NCI-H2196 treated with DMSO at 0.1 percent for 48 hours (cell line): ENCODE data around the gene NKX6-2.
"Not testable (repeated sequence)": the region's sequence is repeated elsewhere in the genome, so short reads cannot be mapped to it uniquely, and the experiment has no call there.

ENCODE experiments used
- DNase-seq: peaks from one replicate; lab custom pipeline; 2025; ENCODE audit not compliant: unreplicated experiment; lab: John Stamatoyannopoulos, UW

The NKX6-2 gene

GRCh38 chr10:132799865-132800264, 13.9 kb upstream of the NKX6-2 start:
- no peak for DNase-seq

DNA sequence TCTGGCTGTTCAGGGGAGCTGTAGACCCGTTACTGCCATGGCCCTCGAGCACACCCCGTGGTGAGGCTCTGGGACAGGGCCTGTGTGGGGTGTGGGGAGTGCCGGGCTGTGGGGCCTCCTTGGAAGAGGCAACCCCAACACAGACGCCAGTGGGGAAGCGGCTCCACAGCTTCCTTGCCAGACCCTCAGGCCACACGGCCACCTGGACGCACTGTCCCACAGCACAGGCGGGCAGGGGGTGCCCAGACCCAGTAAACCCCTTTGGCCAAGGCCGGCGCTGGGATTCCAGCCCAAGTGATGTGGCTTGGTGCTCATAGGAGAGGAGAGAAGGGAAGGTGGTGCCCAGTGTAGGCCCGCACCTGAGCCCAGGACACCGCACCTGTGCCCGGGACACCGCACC, 12.9 kb upstream of the NKX6-2 start:
- DNase-seq, result no peak

- DNase-seq, result no peak
Measured at GRCh38 chr10:132798403-132798802, 12.5 kb upstream of the NKX6-2 start.

DNA sequence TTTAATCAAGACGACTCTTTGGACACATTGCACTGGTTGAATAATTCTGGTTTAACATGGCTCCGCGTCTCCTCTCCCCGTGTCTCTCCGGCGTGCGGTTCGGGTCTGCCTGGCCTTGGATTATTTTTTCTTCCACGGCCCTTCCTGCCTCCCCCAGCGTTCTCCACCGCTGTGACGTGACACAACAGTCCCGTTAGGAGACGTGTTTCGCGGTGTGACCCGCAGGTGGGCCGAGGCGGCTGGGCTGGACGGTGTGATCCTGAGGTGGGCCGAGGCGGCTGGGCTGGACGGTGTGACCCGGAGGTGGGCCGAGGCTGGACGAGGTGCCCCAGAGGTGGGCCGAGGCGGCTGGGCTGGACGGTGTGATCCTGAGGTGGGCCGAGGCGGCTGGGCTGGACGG, 12.0 kb upstream of the NKX6-2 start:
- DNase-seq, result not testable (repeated sequence)

GRCh38 chr10:132796846-132797245, 10.9 kb upstream of the NKX6-2 start:
- DNase-seq, result no peak

- no peak for DNase-seq
Measured at GRCh38 chr10:132793871-132794849, 8.2 kb upstream of the NKX6-2 start.

- DNase-seq, result no peak
Measured at GRCh38 chr10:132793213-132793612, 7.3 kb upstream of the NKX6-2 start.

- DNase-seq, result no peak
Measured at GRCh38 chr10:132792796-132793195, 6.8 kb upstream of the NKX6-2 start.

DNA sequence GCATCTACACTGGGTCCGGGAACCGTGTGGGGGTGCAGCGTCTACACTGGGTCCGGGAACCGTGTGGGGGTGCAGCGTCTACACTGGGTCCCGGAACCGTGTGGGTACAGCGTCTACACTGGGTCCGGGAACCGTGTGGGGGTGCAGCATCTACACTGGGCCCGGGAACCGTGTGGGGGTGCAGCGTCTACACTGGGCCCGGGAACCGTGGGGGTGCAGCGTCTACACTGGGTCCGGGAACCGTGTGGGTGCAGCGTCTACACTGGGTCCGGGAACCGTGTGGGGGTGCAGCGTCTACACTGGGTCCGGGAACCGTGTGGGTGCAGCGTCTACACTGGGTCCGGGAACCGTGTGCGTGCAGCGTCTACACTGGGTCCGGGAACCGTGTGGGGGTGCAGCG, 6.2 kb upstream of the NKX6-2 start:
- not testable (repeated sequence) for DNase-seq

DNA sequence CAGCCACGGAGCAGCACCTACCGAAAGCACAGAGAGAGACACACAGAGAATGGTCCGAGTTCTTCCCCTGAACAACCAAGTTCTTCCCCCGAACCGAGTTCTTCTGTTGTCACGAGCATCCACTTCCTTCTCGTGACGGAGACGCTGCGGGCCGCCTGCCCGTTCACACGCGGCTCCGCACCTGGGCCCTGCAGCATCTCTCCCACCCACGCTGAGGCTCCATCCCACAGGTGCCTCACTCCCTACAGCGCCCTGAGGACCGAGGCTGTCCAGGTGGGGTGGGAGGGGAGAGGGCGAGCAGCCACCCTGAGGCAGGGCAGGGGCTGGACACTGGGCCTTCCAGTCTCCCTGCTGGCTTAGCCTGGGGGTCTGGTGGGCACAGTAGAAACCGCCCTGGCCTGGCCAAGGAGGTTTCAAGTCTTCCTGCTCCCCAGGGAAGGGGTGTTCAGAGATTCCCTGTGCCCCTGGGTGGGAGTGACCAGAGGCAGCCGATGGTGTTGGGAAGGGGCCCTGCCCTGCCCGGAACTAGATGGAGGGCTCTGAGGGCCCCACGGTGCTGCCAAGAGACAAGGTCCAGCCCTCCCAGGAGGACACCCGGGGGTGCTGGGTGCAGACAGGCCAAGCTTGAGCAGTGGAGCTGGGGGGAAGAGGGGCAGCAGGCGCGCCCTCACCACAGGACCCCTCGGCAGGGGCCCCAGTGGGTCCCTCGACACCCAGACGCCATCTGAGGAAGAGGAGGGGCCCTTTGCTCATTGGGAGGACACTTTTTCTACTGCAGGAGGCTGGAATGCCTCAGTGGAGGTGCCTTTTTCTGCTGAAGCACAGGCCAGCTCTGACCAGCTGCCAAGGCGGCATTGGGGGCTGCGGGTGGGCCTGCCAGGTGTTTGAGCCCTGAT, 5.2 kb upstream of the NKX6-2 start:
- no peak for DNase-seq

GRCh38 chr10:132790470-132790869, 4.5 kb upstream of the NKX6-2 start:
- no peak for DNase-seq

DNA sequence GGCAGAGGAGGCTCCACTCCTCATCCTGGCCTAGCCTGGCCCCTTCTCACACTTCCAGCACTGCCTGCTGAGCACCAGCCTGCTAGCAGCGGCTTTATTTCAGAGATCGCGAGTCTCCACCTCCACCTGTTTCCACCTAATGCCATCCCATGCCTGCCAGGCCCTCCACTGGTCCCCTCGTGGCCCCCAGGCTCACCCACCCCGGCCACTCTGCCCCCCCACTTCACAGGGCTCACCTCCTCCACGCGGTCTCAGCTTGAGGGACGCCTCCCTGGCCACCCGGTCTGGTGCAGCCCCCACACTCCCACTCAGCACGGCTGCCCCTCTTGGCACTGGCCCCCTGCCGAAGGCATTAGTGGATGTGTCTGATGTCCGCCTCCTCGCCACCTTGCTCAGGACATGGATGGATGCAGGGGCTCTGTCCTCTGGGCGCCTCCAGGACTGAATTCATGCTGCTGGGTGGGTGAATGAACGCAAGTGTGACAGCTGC, 3.8 kb upstream of the NKX6-2 start:
- DNase-seq, result no peak

- no peak for DNase-seq
Measured at GRCh38 chr10:132788831-132789219, 2.9 kb upstream of the NKX6-2 start.

- DNase-seq, result no peak
Measured at GRCh38 chr10:132788180-132788830, 2.4 kb upstream of the NKX6-2 start.

GRCh38 chr10:132787495-132788179, 1.7 kb upstream of the NKX6-2 start:
- no peak for DNase-seq

- DNase-seq, result no peak
Measured at GRCh38 chr10:132786884-132787494, 1.0 kb upstream of the NKX6-2 start.

DNA sequence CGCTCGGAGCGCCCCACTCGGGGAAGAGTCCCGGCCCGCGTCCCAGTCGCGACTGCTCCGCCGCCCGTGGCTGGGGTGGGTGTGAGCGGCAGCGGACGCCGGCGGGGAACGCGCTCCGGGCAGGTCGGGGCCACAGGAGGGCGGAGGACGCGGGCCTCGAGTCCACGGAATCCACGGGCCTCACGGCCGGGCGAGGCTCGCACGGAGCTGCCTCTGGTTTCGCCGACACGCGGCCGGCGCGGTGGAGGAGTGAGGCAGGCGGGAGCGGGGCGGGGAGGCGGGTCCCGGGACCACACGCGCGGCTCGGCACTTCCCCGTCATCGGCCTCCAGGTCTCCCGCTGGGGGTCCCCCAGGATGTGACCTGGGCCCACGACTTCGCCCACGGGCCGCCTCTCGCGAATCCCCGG, 533 bp upstream of the NKX6-2 start:
- DNase-seq, result no peak

DNA sequence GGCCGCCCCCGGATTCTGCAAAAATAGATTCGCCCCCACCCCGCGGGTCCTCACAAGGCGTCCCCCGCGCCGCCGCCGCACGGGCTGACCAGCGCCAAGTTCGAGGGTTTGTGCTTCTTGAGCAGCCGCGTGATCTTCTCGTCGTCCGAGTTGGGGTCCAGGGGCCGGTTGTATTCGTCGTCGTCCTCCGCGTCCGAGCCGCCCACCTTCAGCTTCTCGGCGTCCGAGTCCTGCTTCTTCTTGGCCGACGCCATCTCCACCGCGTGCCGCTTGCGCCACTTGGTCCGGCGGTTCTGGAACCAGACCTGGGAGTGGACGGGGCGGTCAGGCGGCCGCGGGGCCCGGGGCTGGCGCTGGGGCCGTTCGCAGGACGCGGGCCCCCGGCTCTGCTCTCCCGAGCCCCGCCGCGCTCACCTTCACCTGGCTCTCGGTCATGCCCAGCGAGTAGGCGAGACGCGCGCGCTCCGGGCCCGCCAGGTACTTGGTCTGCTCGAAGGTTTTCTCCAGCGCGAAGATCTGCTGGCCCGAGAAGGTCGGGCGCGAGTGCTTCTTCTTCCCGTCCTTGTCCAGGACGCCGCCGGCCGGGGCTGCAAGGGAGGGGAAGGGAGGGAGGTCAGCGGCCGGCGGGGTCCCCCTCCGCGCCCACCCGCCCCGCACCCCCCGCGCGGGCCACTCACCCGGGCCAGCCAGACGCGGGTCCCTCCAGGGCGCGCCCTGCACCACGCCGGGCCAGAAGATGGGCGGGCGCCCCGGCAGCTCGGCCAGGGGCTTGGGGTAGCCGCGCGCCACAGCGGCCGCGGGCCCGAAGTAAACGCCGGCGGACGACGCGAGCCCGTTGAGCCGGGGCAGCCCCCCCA, 853 bp downstream of the NKX6-2 start:
- DNase-seq, result no peak
